ENCODE measurements around the gene TUBA4B.

The TUBA4B gene

DNA sequence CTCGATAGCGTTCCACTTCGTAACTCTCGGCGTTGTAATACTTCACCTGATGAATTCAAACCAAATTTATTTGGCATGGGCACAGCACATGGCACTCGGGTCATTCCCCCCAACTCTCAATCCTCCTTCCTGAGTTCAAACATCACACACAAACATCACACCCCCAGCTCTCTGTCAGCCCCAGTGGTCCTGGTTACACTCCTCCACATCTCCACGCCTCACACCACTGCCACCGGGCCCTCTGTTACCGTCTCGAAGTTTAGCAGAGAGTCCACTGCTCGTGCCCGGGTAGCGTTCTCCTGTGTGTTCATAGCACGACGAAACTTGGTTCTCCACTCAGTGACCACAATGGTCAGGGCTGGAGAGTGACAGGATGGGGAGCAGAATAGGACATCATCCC, 38.9 kb upstream of the TUBA4B start:
- H3K4me3 ChIP-seq (ENCODE audit: low read depth, low read length) = no peak overlapping the region
- TF ChIP-seq, protein P1, sequence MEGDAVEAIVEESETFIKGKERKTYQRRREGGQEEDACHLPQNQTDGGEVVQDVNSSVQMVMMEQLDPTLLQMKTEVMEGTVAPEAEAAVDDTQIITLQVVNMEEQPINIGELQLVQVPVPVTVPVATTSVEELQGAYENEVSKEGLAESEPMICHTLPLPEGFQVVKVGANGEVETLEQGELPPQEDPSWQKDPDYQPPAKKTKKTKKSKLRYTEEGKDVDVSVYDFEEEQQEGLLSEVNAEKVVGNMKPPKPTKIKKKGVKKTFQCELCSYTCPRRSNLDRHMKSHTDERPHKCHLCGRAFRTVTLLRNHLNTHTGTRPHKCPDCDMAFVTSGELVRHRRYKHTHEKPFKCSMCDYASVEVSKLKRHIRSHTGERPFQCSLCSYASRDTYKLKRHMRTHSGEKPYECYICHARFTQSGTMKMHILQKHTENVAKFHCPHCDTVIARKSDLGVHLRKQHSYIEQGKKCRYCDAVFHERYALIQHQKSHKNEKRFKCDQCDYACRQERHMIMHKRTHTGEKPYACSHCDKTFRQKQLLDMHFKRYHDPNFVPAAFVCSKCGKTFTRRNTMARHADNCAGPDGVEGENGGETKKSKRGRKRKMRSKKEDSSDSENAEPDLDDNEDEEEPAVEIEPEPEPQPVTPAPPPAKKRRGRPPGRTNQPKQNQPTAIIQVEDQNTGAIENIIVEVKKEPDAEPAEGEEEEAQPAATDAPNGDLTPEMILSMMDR (IDR thresholded peaks at IDR 0.05; ENCODE audit: low read depth, low read length, missing control alignments) = no peak
- DNase-seq (ENCODE audit: low read depth) = no peak

DNA sequence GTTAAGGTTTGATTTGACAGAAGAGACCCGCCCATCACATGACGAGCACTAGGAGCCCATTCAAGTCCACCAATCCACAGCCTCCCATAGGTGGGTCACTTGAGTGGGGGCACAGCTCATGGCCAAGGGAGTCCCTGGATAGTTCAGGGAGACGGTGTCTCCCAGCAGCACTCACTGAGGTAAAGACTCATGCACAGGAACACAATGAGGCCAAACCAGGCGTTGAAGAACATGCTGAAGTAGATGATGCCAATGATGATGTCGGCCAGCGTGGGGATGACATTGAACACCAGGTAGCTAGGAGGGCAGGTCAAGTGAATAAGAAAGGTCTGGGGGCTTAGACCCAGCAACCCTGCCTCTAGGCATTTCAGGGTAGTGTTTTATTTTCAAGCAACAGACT, 38.3 kb upstream of the TUBA4B start:
- H3K4me3 ChIP-seq (ENCODE audit: low read depth, low read length) = no peak overlapping the region
- TF ChIP-seq, protein P1 (IDR thresholded peaks at IDR 0.05; ENCODE audit: low read depth, low read length, missing control alignments) = no peak
- DNase-seq (ENCODE audit: low read depth) = no peak

DNA sequence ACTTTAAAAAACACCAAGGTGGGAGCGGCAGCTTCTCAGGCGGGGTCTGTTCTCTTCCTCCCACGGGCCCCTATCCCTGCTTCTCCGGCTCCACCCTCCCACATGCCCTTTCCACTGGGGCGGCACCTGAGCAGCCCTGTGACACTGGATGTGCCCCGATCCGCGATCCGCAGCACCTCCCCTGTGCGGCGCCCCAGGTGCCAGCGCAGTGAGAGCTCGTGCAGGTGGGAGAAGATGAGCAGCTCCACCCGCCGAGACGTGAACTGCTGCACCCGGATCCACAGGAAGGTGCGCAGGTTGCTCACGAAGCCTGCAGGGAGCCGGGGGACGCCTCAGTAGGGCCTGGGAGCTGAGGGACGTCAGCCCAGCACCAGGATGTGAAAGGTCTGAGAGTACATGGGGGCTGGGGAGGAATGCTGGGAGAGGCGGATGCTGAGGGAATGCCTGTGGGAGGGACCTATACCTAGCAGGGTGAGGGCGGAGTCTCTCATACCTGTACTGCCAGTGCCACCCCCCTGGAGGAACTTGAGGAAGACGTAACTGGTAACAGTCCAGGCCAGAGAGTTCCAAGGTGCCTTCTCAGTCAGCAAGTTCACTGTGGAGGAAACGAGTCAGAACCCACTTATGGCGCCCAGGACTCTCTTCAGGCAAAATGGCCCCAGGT, 37.0 kb upstream of the TUBA4B start:
- H3K4me3 ChIP-seq (ENCODE audit: low read depth, low read length) = no peak overlapping the region
- no peak for DNase-seq (ENCODE audit: low read depth)
- TF ChIP-seq, protein P1 (IDR thresholded peaks at IDR 0.05; ENCODE audit: low read depth, low read length, missing control alignments) = no peak

DNA sequence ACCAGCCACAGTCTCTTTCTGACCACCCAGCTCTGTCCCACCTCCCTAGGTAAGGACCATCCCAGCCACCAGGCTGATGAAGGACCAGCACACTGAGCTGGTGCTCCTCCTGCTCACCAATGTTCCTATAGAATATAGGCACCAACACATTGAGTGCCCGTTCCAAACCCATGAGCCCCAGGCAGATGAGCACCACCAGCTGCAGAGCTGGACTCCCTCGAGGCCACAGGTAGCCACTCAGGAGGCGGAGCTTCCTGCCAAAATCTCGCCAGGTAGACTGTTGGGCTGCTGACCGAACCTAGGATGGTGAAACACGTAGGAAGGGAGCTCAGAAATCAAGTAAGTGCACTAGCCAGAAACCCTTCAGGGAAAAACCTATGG, 36.5 kb upstream of the TUBA4B start:
- H3K4me3 ChIP-seq (ENCODE audit: low read depth, low read length) = no peak overlapping the region
- TF ChIP-seq, protein P1 (IDR thresholded peaks at IDR 0.05; ENCODE audit: low read depth, low read length, missing control alignments) = no peak
- no peak for DNase-seq (ENCODE audit: low read depth)

DNA sequence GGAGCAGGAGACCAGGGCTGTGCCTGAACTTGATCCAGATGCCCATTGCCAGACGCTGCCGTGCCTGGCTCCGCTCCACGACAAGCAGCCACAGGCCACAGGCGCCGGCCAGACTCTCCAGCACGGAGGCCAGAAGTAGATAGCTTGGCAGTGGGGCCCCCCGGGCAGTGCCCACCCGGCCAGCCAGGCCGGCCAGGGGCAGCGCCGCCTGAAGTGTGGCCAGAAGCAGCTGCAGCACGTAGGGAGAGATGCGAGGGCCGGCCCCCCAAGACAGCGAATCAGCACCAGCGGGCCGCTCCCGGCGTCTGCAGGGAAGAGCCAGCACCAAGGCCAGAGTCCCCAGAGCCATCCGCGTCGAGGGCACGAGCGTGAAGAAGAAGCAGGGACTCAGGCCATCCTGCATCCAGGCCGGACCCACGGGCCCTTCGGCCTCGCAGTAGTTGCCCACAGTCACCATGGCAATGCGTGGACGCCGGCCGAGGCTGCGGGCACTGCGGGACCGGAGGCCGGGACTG, 34.8 kb upstream of the TUBA4B start:
- DNase-seq (ENCODE audit: low read depth) = no peak
- TF ChIP-seq, protein P1 (IDR thresholded peaks at IDR 0.05; ENCODE audit: low read depth, low read length, missing control alignments) = no peak
- H3K4me3 ChIP-seq (ENCODE audit: low read depth, low read length) = peak overlapping the region; percentile 86

DNA sequence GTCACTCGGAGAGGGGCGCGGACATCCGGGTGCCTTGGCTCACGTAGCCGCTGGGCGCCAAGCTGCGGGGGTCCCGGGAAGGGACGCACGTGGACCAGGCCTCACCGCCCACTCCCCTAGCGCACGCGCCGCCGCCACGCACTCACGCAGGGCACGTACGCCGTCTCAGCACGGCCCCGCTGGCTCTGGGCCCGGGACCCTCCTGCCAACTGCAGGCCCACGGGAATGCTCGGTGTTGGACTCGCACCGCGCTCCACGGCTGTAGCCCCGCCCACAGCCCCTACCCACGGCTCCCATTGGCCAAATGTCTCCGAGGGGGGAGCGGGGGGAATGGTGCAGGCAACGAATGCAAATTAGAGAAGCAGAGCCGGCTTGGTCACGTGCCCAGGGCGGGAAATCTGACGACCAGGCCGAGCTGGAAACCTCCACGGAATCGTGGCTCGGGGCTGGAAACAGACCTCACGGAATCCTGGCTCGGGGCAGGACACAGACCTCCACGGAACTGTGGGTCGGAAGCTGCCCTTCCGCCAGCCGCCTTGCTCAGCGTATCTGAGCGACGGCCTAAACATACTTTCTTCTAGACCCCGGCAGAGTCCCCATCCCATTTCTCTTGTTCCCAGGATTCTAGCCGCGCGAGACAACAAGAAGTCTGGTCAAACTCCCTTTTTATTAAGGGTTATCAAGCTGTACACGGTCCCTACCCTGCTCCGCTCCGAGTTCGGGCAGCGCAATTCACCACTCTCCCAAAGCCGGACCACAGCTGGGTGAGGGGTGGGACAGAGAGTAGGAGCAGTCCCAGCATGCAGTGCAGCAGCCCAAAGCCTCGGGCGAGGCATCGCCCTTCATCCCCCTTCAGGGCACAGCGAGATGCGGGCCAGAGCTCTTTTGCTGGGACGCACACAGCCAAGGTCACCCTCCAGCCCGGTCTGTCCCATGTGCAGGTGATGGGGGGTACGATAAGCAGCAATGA, 34.0 kb upstream of the TUBA4B start, which contains the start of gene ABCB6:
Gene ABCB6, minus strand, starts transcription at position 227 of the 970 bp plus-strand sequence. CDS start 285 bp downstream, outside the sequence.
- H3K4me3 ChIP-seq (ENCODE audit: low read depth, low read length) = peak within 1 kb of the TSS; percentile 86
- peak; percentile 62 for DNase-seq (ENCODE audit: low read depth)

More for the DNA sequence above, 34.0 kb upstream of the TUBA4B start, which contains the start of gene ABCB6:
- TF ChIP-seq, protein P1 (IDR thresholded peaks at IDR 0.05; ENCODE audit: low read depth, low read length, missing control alignments) = no peak
